ENCODE results near the gene SLC6A11.
A peak's percentile ranks its signal among the peaks of the same experiment; 100 is the strongest.

SLC6A11 gene

DNA sequence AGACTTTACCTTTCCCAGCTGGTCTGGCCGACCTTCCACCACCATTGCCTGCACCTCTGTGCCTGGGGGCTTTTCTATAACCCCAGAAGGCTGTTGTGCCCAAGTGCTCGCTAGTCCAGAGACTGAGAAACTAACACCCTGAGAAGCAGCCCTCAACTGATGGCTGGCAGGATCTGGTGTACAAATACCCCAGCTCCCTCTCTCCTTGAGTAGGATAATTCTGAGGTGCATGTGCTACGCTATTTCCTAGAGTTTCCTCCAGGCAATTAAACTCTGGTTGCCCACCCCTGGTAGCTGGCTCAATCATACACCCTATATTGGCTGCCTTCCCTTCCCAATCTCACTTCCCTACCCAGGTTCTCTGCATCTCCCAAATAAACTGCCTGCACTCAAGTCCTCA is 165.0 kb downstream of the SLC6A11 start:
- DNase-seq (ENCODE audit: low spot score), result no peak

DNA sequence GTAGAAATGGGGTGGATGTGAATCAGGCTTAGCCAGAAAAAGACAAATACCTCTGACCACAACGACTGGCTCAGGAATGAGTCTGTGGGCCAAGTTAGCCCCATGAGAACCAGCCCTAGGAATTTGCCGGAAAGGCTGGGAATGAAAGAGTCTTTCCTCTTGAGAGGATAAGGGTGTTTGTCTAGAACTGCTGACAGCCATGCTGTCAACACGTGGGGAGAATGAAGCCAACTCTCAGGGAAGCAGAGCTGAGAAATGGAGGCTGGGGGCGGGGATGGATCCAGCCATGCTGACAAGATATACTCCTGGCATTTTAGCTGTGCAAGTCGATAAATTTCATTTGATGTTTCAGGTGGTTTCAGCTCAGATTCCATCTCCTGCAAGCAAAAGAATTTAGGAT is 165.9 kb downstream of the SLC6A11 start:
- DNase-seq (ENCODE audit: low spot score), result peak; percentile 14

DNA sequence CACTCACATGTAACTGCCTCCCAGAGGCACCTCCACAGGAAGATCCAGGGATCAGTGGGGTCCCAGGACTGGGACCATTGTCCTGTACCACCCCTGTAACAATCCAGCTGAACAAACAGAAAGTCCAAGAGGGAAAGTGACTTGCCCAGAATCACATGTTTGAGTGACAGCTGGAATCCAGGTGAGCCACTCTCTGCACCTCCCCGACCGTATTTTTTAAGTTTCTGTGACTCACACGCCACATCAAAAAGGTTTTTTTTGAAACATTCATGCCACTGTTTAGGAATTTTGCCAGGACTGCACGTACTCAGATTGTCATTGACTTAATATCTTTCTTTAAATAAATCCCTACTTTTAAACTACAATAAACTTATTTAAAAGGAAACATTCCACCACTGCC is 166.8 kb downstream of the SLC6A11 start:
- peak; percentile 88 for DNase-seq (ENCODE audit: low spot score)

DNA sequence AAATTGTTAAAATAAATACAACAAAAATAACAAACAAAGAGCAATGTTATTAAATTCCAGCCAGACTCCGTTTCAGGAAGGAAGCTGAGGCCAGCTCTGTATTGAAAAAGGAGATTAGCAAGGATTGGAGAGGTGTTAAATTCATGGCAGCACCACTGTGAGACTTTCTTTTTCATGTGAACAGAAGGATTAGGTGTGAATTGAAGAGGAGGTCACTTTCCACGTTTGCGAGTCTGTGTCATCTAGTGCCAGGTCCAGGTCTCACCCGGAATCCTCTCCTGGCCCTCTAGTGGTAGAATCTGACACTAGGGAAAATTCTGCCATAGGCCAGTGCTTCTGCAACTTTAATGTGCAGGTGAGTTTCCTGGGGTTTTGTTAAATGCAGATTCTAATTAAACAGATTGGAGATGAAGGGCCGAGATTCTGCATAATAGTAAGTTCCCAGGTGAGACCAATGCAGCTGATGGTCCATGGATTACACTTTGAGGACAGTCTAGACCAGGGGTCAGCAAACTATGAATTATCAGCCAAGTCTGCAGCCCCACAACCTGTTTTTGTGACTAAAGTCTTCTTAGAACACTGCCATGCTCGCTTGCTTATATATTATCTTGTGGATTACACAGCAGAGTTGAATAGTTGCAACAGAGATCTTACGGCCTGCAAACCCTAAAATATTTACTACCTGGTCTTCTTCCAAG is 167.3 kb downstream of the SLC6A11 start:
- DNase-seq (ENCODE audit: low spot score), result peak; percentile 74

DNA sequence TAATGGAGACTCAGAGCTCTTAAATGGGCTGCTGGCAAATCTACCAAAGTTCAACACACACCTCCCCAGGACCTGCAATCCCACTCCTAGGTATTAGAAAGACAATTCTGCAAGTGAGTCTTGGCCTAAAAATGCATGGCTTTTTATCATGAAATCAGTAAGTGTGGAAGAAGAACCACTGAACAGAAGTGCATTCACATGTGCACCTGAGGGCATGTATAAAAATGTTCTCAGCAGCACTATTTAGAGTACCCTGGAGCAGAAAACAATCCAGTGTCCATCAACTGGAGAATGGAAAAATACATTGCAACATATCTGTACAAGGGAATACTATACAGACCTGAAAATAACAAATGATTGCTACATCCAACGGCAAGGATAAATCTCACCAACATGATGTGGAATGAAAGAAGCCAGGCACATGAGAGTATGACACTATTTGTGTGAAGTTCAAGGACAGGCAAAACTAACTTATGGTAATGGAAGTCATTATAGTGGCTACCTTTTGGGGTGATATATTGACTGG is 168.4 kb downstream of the SLC6A11 start:
- DNase-seq (ENCODE audit: low spot score), result no peak

DNA sequence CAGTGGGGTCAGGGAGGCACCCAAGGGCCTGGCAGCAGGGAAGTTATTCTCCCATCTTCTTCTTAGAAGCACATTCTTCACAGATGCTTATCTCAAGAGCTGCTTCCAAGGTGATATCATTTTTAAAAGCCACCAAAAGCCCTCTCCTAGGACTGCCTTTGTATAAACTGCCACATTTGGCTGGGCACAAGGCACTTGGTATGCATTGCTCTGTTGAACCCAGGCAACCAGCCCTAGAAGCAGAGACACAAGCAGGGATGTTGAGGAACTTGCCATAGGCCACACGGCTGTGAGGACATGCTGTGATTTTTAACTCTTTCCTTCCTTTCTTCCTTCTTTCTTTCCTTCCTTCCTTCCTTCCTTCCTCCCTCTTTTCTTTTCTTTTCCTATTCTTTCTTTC is 169.2 kb downstream of the SLC6A11 start:
- DNase-seq (ENCODE audit: low spot score), result no peak

DNA sequence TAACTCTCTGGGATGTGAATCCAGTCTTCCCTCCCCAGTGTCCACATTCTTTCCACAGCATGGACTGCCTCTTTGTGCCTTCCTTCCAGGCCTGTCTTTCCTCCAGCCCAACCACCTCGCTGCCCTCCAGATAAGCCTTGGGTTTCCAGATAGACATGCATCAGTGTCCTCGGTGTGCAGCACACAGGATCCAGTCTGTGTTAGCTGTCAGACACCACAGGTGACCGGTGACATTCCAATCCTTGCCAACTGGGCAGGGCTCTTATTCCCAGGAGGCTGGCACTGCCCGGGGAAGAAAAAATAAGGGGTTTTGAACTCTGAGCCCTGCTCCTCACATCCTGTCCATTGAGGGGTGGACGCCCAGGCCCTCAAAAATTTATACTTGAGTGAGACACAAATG is 170.6 kb downstream of the SLC6A11 start:
- DNase-seq (ENCODE audit: low spot score), result no peak

DNA sequence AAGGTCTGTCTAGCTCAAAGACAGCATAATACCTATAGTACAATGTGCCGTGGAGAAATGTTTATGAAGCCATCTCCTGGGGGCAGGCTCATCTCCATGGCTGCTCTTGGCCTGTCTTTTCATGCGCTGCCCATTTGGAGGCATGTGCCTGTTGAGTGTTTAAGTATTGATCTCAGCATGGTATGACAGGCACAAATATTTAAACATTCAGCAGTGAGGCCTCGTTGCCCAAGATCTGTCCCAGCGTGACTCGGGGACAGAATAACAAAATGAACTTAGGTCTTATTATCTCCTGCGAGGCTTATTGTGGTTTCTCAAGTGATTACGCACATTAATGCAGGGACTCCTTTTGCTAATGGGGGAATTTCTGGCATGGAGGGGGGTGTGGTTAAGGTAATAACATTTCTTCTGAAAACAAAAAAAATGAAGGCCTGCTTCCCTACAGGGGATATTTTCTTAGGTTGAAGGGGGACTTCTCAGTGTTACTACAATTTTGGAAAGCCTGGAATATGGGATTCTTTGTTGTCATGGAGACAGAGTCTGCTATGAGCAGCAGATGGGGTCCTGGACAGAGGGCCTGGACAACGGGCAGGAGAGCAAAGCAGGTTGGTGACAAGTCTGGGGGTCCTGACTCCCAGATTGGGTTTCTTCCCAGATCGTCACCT is 172.1 kb downstream of the SLC6A11 start:
- DNase-seq (ENCODE audit: low spot score), result no peak

DNA sequence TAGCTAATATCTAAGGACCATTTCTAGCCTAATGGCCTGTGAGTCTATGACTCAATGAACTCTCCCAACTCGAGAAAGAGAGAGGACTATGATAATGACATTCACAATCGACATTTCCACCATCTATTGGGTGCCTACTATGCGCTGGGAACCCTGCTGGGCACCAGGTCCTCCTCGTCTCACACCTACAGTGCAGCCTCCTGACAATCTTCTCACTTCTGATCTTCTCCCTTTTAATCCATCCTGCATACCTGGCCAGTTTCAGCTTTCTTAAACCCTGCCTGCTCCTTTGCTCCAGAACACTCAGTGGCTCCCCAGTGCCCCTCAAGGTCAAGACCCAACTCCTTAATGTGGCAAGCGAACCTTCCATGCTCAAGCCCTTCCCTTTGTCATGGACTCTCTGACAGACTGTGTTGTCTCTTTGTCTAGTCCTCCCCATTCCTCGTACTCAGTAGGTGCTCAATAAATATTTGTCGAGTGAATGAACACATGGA is 173.0 kb downstream of the SLC6A11 start:
- no peak for DNase-seq (ENCODE audit: low spot score)

Measured in SW480 (cell line).